Measurements from ENCODE around the gene HOXC12.

The HOXC12 gene

GRCh38 chr12:53995378-53996239 lies 40.9 kb downstream of the HOXC12 start:
- DNase-seq (ENCODE audit: low spot score) (peak; percentile 79), FAIRE-seq (no peak)

GRCh38 chr12:53996240-53997203 lies 41.8 kb downstream of the HOXC12 start:
- no peak for DNase-seq (ENCODE audit: low spot score)
- FAIRE-seq: no peak

GRCh38 chr12:53997204-53998109 lies 42.8 kb downstream of the HOXC12 start:
- FAIRE-seq: no peak

GRCh38 chr12:53998110-53998899 lies 43.6 kb downstream of the HOXC12 start:
- FAIRE-seq (no peak), DNase-seq (ENCODE audit: low spot score) (no peak)

More at GRCh38 chr12:53997204-53998109, 42.8 kb downstream of the HOXC12 start:
- DNase-seq (ENCODE audit: low spot score): no peak

- DNase-seq (ENCODE audit: low spot score) (no peak), FAIRE-seq (no peak)
These were observed 44.2 kb downstream of the HOXC12 start for GRCh38 chr12:53998900-53999236.

- no peak for FAIRE-seq
These were observed 44.9 kb downstream of the HOXC12 start for GRCh38 chr12:53999559-54000115.

GRCh38 chr12:54000116-54001114 lies 45.7 kb downstream of the HOXC12 start, which contains the start of gene HOXC9:
TSS of gene HOXC9 (plus strand) at chr12:54000161. CDS start at chr12:54000189, 28 bp downstream.
- DNase-seq (ENCODE audit: low spot score): peak; percentile 44
- no peak for FAIRE-seq

More at GRCh38 chr12:53999559-54000115, 44.9 kb downstream of the HOXC12 start:
- peak; percentile 72 for DNase-seq (ENCODE audit: low spot score)

GRCh38 chr12:54001283-54002187 lies 46.8 kb downstream of the HOXC12 start:
- no peak for FAIRE-seq
- no peak for DNase-seq (ENCODE audit: low spot score)

GRCh38 chr12:54002278-54002914 lies 47.7 kb downstream of the HOXC12 start:
- DNase-seq (ENCODE audit: low spot score): no peak
- no peak for FAIRE-seq

GRCh38 chr12:54002915-54003389 lies 48.2 kb downstream of the HOXC12 start:
- DNase-seq (ENCODE audit: low spot score) (no peak), FAIRE-seq (no peak)

- FAIRE-seq: no peak
- no peak for DNase-seq (ENCODE audit: low spot score)
These were observed 48.9 kb downstream of the HOXC12 start for GRCh38 chr12:54003625-54004024.

GRCh38 chr12:54004063-54004840 lies 49.5 kb downstream of the HOXC12 start:
- FAIRE-seq: no peak
- DNase-seq (ENCODE audit: low spot score): no peak

- no peak for DNase-seq (ENCODE audit: low spot score)
These were observed 50.3 kb downstream of the HOXC12 start for GRCh38 chr12:54004841-54005530.

GRCh38 chr12:54005531-54005852 lies 50.8 kb downstream of the HOXC12 start:
- no peak for FAIRE-seq
- DNase-seq (ENCODE audit: low spot score): no peak

More at GRCh38 chr12:54004841-54005530, 50.3 kb downstream of the HOXC12 start:
- FAIRE-seq: no peak

- peak; percentile 37 for FAIRE-seq
- DNase-seq (ENCODE audit: low spot score): peak; percentile 83
These were observed 51.3 kb downstream of the HOXC12 start for GRCh38 chr12:54005853-54006558.
